ENCODE data around the gene ITPR1. TPM values are rescaled to one million over a fixed set of nuclear protein-coding genes. Genes with fewer than 3 reads are reported as not detected.
A peak's percentile ranks its signal among the peaks of the same experiment; 100 is the strongest.

The ITPR1 gene
- total RNA-seq, 1 donor from 2014 or later = 53.1 TPM

DNA sequence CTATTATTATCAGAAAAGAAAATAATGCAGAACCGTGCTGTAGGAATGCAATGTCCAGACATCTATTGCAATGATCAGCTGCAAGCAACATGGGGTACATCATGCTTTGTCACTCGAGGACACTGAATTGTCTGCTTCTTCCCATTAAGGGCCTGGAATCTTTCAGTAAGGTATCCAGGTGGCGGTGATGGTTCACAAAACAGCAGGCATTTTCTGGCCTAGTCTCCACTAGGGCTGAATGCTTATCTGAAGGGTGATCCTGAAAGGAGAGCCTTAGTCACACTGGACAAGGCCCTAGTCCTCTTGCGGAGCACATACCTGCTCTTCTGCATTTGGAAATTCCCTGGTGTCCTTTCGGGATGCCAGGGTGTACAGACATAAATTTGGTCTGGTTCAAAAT, 21.2 kb downstream of the ITPR1 start:
- peaks cover 51% of the 10 kb centered on the region for H3K4me1 Mint-ChIP-seq (ENCODE audit: unreplicated experiment)
- no peak overlapping the region for H3K27ac Mint-ChIP-seq (ENCODE audit: unreplicated experiment)
- DNase-seq (ENCODE audit: low spot score) = no peak
- H3K9me3 Mint-ChIP-seq (ENCODE audit: unreplicated experiment) = no peaks in the 10 kb centered on the region
- peaks cover 5% of the 10 kb centered on the region for H3K36me3 Mint-ChIP-seq (ENCODE audit: low read depth, unreplicated experiment)
- no peak overlapping the region for H3K4me3 Mint-ChIP-seq (ENCODE audit: unreplicated experiment)
- TF ChIP-seq, protein P1, sequence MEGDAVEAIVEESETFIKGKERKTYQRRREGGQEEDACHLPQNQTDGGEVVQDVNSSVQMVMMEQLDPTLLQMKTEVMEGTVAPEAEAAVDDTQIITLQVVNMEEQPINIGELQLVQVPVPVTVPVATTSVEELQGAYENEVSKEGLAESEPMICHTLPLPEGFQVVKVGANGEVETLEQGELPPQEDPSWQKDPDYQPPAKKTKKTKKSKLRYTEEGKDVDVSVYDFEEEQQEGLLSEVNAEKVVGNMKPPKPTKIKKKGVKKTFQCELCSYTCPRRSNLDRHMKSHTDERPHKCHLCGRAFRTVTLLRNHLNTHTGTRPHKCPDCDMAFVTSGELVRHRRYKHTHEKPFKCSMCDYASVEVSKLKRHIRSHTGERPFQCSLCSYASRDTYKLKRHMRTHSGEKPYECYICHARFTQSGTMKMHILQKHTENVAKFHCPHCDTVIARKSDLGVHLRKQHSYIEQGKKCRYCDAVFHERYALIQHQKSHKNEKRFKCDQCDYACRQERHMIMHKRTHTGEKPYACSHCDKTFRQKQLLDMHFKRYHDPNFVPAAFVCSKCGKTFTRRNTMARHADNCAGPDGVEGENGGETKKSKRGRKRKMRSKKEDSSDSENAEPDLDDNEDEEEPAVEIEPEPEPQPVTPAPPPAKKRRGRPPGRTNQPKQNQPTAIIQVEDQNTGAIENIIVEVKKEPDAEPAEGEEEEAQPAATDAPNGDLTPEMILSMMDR (IDR thresholded peaks at IDR 0.05; ENCODE audit: unreplicated experiment) = no peak
- no peaks in the 10 kb centered on the region for H3K27me3 Mint-ChIP-seq (ENCODE audit: unreplicated experiment)

GRCh38 chr3:4514916-4515315, 21.8 kb downstream of the ITPR1 start:
- TF ChIP-seq, protein P1 (IDR thresholded peaks at IDR 0.05; ENCODE audit: unreplicated experiment) = no peak
- H3K27ac Mint-ChIP-seq (ENCODE audit: unreplicated experiment) = no peak overlapping the region

DNA sequence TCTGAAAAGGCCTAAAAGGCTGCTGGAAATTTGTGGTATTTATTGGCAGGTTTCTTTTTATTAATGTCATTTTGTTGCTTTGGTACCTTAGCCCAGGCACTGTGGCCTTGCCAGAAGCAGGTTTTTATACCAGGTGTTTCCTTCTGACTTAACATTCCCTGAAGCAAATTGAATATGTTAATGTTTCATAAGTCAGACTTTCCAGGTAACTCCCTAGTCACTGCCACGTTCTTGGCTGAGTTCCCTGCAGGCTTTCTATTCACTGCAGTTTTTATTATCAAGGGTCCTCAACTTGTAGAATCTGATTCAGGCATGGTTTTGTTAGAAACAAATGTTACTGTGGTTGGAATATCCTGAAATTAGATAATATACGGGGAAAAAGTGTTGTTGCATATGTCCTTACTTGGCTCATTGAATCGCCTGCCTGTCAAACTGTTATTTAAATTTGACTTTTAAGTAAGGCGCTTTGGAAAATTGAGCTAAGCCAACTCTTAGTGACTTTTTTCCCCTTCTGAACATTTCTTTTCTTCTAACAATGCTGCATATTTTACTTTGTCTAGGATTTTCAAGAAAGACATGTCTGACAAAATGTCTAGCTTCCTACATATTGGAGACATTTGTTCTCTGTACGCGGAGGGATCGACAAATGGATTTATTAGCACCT, 22.9 kb downstream of the ITPR1 start:
- Mint-ChIP-seq H3K27ac (ENCODE audit: unreplicated experiment) (no peak overlapping the region), H3K36me3 (ENCODE audit: low read depth, unreplicated experiment) (peaks cover 4% of the 10 kb centered on the region), H3K4me1 (ENCODE audit: unreplicated experiment) (peaks cover 51% of the 10 kb centered on the region), H3K4me3 (ENCODE audit: unreplicated experiment) (no peak overlapping the region), H3K9me3 (ENCODE audit: unreplicated experiment) (no peaks in the 10 kb centered on the region), H3K27me3 (ENCODE audit: unreplicated experiment) (no peaks in the 10 kb centered on the region)
- TF ChIP-seq, protein P1 (IDR thresholded peaks at IDR 0.05; ENCODE audit: unreplicated experiment) = no peak
- DNase-seq (ENCODE audit: low spot score) = no peak

More at GRCh38 chr3:4514916-4515315, 21.8 kb downstream of the ITPR1 start:
- Mint-ChIP-seq H3K36me3 (ENCODE audit: low read depth, unreplicated experiment) (peaks cover 5% of the 10 kb centered on the region), H3K27me3 (ENCODE audit: unreplicated experiment) (no peaks in the 10 kb centered on the region), H3K9me3 (ENCODE audit: unreplicated experiment) (no peaks in the 10 kb centered on the region), H3K4me1 (ENCODE audit: unreplicated experiment) (peaks cover 51% of the 10 kb centered on the region), H3K4me3 (ENCODE audit: unreplicated experiment) (no peak overlapping the region)
- no peak for DNase-seq (ENCODE audit: low spot score)

DNA sequence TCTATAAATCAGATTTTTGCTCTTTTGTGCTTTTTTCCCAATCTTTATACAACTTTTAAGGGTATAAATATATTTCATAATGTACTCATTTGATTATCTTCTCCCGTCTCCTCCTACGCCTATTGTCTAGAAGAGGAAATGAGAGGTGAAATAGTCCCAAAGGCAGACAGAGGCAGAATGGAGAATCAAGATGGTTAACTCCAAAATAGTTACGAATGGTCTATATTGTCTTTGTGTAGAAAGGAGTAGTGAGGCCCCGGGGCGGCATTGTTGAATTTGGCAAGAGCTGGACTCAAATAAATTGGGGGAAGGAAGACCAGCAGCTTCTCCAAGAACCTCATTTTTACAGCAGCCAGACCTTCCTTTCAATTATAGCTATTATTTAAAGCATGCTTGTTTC, 23.9 kb downstream of the ITPR1 start:
- TF ChIP-seq, protein P1 (IDR thresholded peaks at IDR 0.05; ENCODE audit: unreplicated experiment) = no peak
- Mint-ChIP-seq H3K9me3 (ENCODE audit: unreplicated experiment) (no peaks in the 10 kb centered on the region), H3K4me1 (ENCODE audit: unreplicated experiment) (peaks cover 44% of the 10 kb centered on the region), H3K36me3 (ENCODE audit: low read depth, unreplicated experiment) (peaks cover 4% of the 10 kb centered on the region), H3K27ac (ENCODE audit: unreplicated experiment) (peak overlapping the region; percentile 49), H3K27me3 (ENCODE audit: unreplicated experiment) (no peaks in the 10 kb centered on the region), H3K4me3 (ENCODE audit: unreplicated experiment) (no peak overlapping the region)
- DNase-seq (ENCODE audit: low spot score) = no peak

DNA sequence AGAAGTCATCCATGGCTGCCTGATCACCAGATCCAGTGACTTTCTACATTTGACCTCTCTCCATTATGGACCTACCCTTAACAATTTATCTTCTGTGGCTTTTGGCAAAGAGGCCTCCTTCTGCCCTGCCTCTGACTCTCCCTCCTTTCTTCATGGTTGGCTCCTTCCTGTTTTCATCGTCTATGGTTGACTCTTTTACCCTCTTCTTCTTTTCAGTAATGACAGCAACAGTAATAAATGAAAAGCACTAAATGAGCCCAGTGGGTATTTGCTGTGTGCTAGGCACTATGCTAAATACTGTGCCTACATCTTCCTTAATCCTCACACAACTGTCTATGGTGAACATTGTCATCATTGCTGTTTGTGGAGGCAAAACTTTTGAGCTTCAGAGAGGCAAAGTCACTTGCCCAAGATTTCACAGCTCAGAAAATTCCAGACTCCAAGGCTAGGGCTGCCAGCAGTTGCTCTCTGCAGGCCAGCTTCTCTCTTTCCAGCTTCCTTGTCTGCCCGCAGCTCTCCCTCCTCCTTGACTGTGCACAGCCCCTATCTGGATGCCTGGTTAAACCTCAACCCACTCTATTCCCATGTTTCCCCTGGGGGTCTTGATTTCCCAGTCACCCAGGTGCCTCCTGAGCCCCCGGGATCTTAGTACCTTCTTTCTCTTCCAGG, 24.6 kb downstream of the ITPR1 start:
- Mint-ChIP-seq H3K36me3 (ENCODE audit: low read depth, unreplicated experiment) (peaks cover 10% of the 10 kb centered on the region), H3K27ac (ENCODE audit: unreplicated experiment) (no peak overlapping the region), H3K4me1 (ENCODE audit: unreplicated experiment) (peaks cover 38% of the 10 kb centered on the region), H3K27me3 (ENCODE audit: unreplicated experiment) (no peaks in the 10 kb centered on the region), H3K4me3 (ENCODE audit: unreplicated experiment) (peak overlapping the region; percentile 3), H3K9me3 (ENCODE audit: unreplicated experiment) (no peaks in the 10 kb centered on the region)
- TF ChIP-seq, protein P1 (IDR thresholded peaks at IDR 0.05; ENCODE audit: unreplicated experiment) = no peak
- no peak for DNase-seq (ENCODE audit: low spot score)
